ENCODE results near the gene CLEC17A. TPM values are rescaled to one million over a fixed set of nuclear protein-coding genes. Genes with fewer than 3 reads are reported as not detected.

Gene CLEC17A
- total and polyA plus RNA-seq, 2 experiments from 2014 or later, result not detected

DNA sequence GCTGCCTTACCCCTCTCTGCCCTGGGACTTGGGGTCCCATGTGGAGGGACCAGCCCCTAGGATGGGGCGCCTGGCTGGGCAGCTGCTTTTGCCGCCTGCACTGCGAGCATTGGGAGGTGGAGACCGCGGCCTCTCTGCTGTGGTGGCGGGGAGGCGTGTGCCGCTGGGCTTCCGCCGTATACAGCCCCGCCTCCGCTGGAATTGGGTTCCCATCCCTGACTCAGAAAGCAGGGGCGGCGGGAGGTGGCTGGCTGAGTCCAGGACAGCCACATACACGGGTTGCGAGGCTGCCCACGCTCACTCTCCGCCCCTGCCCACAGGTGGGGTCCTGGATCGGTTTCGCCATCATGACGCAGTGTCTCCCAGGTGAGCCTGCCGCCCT is 17.6 kb upstream of the CLEC17A start:
- Histone ChIP-seq H3K36me3 (ENCODE audit: low read depth) (no peaks in the 10 kb centered on the region), H3F3A (ENCODE audit: insufficient read depth) (no peaks in the 10 kb centered on the region), H4K20me1 (ENCODE audit: insufficient read depth) (no peaks in the 10 kb centered on the region), H3K27me3 (replicated peaks; ENCODE audit: insufficient read depth) (no peaks in the 10 kb centered on the region), H3K27ac (no peak overlapping the region), H3K4me3 (no peak overlapping the region), H3K4me1 (ENCODE audit: insufficient read depth) (no peaks in the 10 kb centered on the region; the same call in 1 of the 2 replicates), H2AFZ (no peak overlapping the region), H3K79me2 (ENCODE audit: insufficient read depth) (peaks cover 23% of the 10 kb centered on the region), H3K4me2 (ENCODE audit: unreplicated experiment) (no peak overlapping the region), H3K9me3 (ENCODE audit: low read depth) (no peaks in the 10 kb centered on the region), H3K9ac (no peak overlapping the region), H3K9me2 (ENCODE audit: insufficient read depth) (no peaks in the 10 kb centered on the region)
- DNase-seq, result peak; percentile 19
- TF ChIP-seq EZH2phosphoT487 (IDR thresholded peaks at IDR 0.05; ENCODE audit: insufficient read depth, low read depth) (no peak), EZH2 (IDR thresholded peaks at IDR 0.05; ENCODE audit: insufficient read depth, poor library complexity, severe bottlenecking) (no peak)
- in situ Hi-C loops (cut with MboI), result no loop called here
- 94 to 97% methylated on average over 16 to 21 of the region's 22 CpGs for WGBS, 2 experiments (ENCODE audit: low coverage in 1 of 2, low lambda C conversion rate in 2 of 2, missing lambda C conversion rate in 2 of 2)

DNA sequence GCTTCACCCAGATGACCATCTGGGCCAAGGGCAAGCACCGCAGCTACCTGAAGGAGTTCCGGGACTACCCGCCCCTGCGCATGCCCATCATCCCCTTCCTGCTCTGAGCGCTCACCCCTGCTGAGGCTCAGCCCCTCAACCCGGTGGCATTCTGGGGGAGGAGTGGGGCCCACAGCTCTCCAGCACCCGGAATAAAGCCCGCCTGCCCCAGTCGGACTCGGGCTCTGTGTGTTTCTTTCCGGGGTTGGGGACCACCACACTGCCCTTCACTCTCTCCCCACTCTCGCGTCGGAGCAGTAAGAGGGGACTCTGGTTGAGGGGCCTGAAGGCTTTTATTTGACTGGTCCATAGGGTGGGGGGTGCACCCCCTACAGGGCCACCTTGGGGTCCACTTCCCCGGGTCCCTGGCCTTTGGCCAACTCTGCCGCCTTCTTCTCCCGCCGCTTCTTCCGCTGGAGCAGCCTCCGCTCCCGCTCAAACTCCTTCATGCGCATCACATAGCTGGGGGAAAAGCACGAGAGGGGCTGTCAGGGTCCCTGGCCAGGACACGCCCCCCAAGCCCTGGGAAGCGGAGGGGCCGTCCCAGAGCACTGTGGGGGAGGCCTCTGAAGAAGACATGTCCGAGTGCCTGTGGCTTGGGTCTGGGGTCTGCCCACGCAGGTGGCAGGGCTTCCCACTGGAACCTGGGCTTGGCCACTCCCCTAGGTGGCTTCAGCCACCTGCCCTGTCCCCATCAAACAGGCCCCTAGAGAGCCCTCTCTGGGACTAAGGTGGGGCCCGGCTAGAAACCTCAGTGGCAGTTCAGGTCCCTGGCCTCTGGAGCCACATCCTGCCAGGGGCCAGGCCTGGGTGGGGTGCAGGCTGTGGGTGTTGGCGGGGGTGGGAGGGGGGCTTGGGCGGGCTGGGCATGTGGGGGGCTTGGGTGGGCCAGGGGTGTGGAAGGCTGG is 16.8 kb upstream of the CLEC17A start:
- H3K79me2 ChIP-seq (ENCODE audit: insufficient read depth), result peaks cover 31% of the 10 kb centered on the region
- no peaks in the 10 kb centered on the region for H3K27me3 ChIP-seq (replicated peaks; ENCODE audit: insufficient read depth)
- in situ Hi-C loops (cut with MboI), result no loop called here

GRCh38 chr19:14566712-14567077 is 16.2 kb upstream of the CLEC17A start:
- Histone ChIP-seq H3K79me2 (ENCODE audit: insufficient read depth) (peaks cover 37% of the 10 kb centered on the region), H3K36me3 (ENCODE audit: low read depth) (no peaks in the 10 kb centered on the region), H2AFZ (no peak overlapping the region), H3F3A (ENCODE audit: insufficient read depth) (no peaks in the 10 kb centered on the region), H3K27me3 (replicated peaks; ENCODE audit: insufficient read depth) (no peaks in the 10 kb centered on the region), H3K9me3 (ENCODE audit: low read depth) (no peaks in the 10 kb centered on the region), H3K27ac (no peak overlapping the region), H3K4me2 (ENCODE audit: unreplicated experiment) (no peak overlapping the region), H3K4me1 (ENCODE audit: insufficient read depth) (no peaks in the 10 kb centered on the region; the same call in 1 of the 2 replicates), H3K9me2 (ENCODE audit: insufficient read depth) (no peaks in the 10 kb centered on the region), H3K4me3 (no peak overlapping the region), H4K20me1 (ENCODE audit: insufficient read depth) (no peaks in the 10 kb centered on the region), H3K9ac (no peak overlapping the region)
- in situ Hi-C loops (cut with MboI), result no loop called here
- TF ChIP-seq EZH2 (IDR thresholded peaks at IDR 0.05; ENCODE audit: insufficient read depth, poor library complexity, severe bottlenecking), result no peak
- 75% methylated on average over 9 to 18 of the region's 18 CpGs for WGBS, 2 experiments (ENCODE audit: low coverage in 1 of 2, low lambda C conversion rate in 2 of 2, missing lambda C conversion rate in 2 of 2)
- DNase-seq, result no peak

More for the DNA sequence above, 16.8 kb upstream of the CLEC17A start:
- WGBS, 2 experiments (ENCODE audit: low coverage in 1 of 2, low lambda C conversion rate in 2 of 2, missing lambda C conversion rate in 2 of 2), result 92 to 94% methylated on average over 22 to 28 of the region's 31 CpGs
- H2AFZ ChIP-seq, result no peak overlapping the region
- H3K4me3 ChIP-seq, result no peak overlapping the region
- H3K27ac ChIP-seq, result no peak overlapping the region
- no peaks in the 10 kb centered on the region for H3K9me2 ChIP-seq (ENCODE audit: insufficient read depth)
- no peaks in the 10 kb centered on the region for H3K9me3 ChIP-seq (ENCODE audit: low read depth)
- H4K20me1 ChIP-seq (ENCODE audit: insufficient read depth), result no peaks in the 10 kb centered on the region
- no peaks in the 10 kb centered on the region for H3F3A ChIP-seq (ENCODE audit: insufficient read depth)
- H3K36me3 ChIP-seq (ENCODE audit: low read depth), result no peaks in the 10 kb centered on the region
- H3K4me2 ChIP-seq (ENCODE audit: unreplicated experiment), result no peak overlapping the region
- no peaks in the 10 kb centered on the region; the same call in 1 of the 2 replicates for H3K4me1 ChIP-seq (ENCODE audit: insufficient read depth)
- no peak for DNase-seq
- no peak for TF ChIP-seq EZH2phosphoT487 (IDR thresholded peaks at IDR 0.05; ENCODE audit: insufficient read depth, low read depth)
- no peak for TF ChIP-seq EZH2 (IDR thresholded peaks at IDR 0.05; ENCODE audit: insufficient read depth, poor library complexity, severe bottlenecking)
- H3K9ac ChIP-seq, result no peak overlapping the region

GRCh38 chr19:14567079-14567478 is 15.8 kb upstream of the CLEC17A start:
- Histone ChIP-seq H3F3A (ENCODE audit: insufficient read depth) (no peaks in the 10 kb centered on the region), H3K79me2 (ENCODE audit: insufficient read depth) (peaks cover 40% of the 10 kb centered on the region)
- 78 to 79% methylated on average over 10 to 11 of the region's 11 CpGs for WGBS, 2 experiments (ENCODE audit: low coverage in 1 of 2, low lambda C conversion rate in 2 of 2, missing lambda C conversion rate in 2 of 2)

More at GRCh38 chr19:14567079-14567478, 15.8 kb upstream of the CLEC17A start:
- Histone ChIP-seq H3K4me2 (ENCODE audit: unreplicated experiment) (no peak overlapping the region), H3K9ac (no peak overlapping the region), H3K4me1 (ENCODE audit: insufficient read depth) (no peaks in the 10 kb centered on the region; the same call in 1 of the 2 replicates), H2AFZ (no peak overlapping the region), H3K4me3 (no peak overlapping the region), H3K9me3 (ENCODE audit: low read depth) (no peaks in the 10 kb centered on the region), H4K20me1 (ENCODE audit: insufficient read depth) (no peaks in the 10 kb centered on the region), H3K9me2 (ENCODE audit: insufficient read depth) (no peaks in the 10 kb centered on the region), H3K27me3 (replicated peaks; ENCODE audit: insufficient read depth) (no peaks in the 10 kb centered on the region), H3K27ac (no peak overlapping the region), H3K36me3 (ENCODE audit: low read depth) (no peaks in the 10 kb centered on the region)
- in situ Hi-C loops (cut with MboI), result no loop called here
- TF ChIP-seq EZH2 (IDR thresholded peaks at IDR 0.05; ENCODE audit: insufficient read depth, poor library complexity, severe bottlenecking) (no peak), EZH2phosphoT487 (IDR thresholded peaks at IDR 0.05; ENCODE audit: insufficient read depth, low read depth) (no peak)
- DNase-seq, result no peak
